K562 (cell line): ENCODE measurements around the gene COPG2. TPM values are rescaled to one million over a fixed set of nuclear protein-coding genes. Genes with fewer than 3 reads are reported as not detected.
A peak's percentile ranks its signal among the peaks of the same experiment; 100 is the strongest.

Source experiments
- microRNA counts: library from miRNA; unstranded; fragments of <30 nt; microRNA quantifications from one replicate; lab custom pipeline; 2016
- microRNA-seq: library from miRNA; unstranded; fragments of <30 nt; microRNA quantifications from one replicate; pipeline ENCODE4, GENCODE V29; 2018; ENCODE audit warnings: borderline microRNAs expressed
- polyA plus RNA-seq, 8 experiments: library from polyadenylated mRNA; depleted of rRNA in 4 of 8; stranded (reverse) in 5 of 8; unstranded in 3 of 8; fragments of >200 nt; fragmentation: Nextera tagmentation in 2 of 8; fragmentation: Illumina TruSeq in 1 of 8; extraction: Ambion mirVana in 2 of 8; extraction: Trizol in 1 of 8; gene quantifications; 2 replicates each; pipeline versions ENCODE4 v1.2.1 to v1.2.3, GENCODE V29; 2011 to 2014; ENCODE audit warnings: inconsistent platforms in 1 of 8, missing spikeins in 1 of 8
- small RNA-seq: library from RNA; depleted of rRNA; stranded (forward); fragments of <200 nt; gene quantifications from one replicate; pipeline ENCODE3, GENCODE V24; 2014
- total RNA-seq, 7 experiments: library from RNA; depleted of rRNA in 6 of 7; stranded (reverse); fragments of >200 nt in 6 of 7; fragmentation: Illumina TruSeq in 2 of 7; extraction: Trizol in 2 of 7; gene quantifications; 2 replicates each; pipeline versions ENCODE4 v1.2.1 to v1.2.3, GENCODE V29; 2011 to 2021; ENCODE audit warnings: low replicate concordance in 1 of 7

Gene COPG2
- total and polyA plus RNA-seq, 9 of the 15 experiments (the other 6 are each of a cell fraction or from before 2014, with no cell fraction given), result 6.6 to 104 (median 32.5) TPM

MicroRNAs within 50 kb of the gene (microRNA counts, 767-probe panel; counts per million panel counts)
- microRNA hsa-miR-335-5p (lab: Ali Mortazavi, UCI), result not detected

Small RNAs within 50 kb of the gene (microRNA-seq; reads per million reads assigned to microRNA genes)
- gene MIR335, result 18.6 reads per million, percentile 64 among the genes with 10 or more reads in this experiment

Small RNAs within 50 kb of the gene (small RNA-seq; reads per million reads assigned to genes)
- not detected for gene MIR335
- not detected for gene RF02148
- gene RF02149, result not detected
- not detected for gene RF02150
- 5.7 reads per million, percentile 93 among the genes with 10 or more reads in this experiment for gene RNA5SP246

Other genes with a start within 250 kb of the COPG2 start
- gene CEP41, start 227.7 kb downstream of the COPG2 start, total RNA-seq (2014; rRNA removed), result 1.5 and 4.2 TPM in 2 replicates
- gene CEP41, start 227.7 kb downstream of the COPG2 start, total RNA-seq (2014; rRNA removed; fragmentation: Illumina TruSeq; extraction: Trizol), result 4.9 and 8.0 TPM in 2 replicates
- gene CEP41, start 227.7 kb downstream of the COPG2 start, total RNA-seq (2015; rRNA removed; fragmentation: Illumina TruSeq; extraction: Trizol), result 4.6 and 5.0 TPM in 2 replicates
- gene CEP41, start 227.7 kb downstream of the COPG2 start, total RNA-seq (2021), result 5.6 and 6.4 TPM in 2 replicates
- gene CEP41, start 227.7 kb downstream of the COPG2 start, polyA plus RNA-seq (2011; rRNA removed), result 4.4 and 9.2 TPM in 2 replicates
- gene CEP41, start 227.7 kb downstream of the COPG2 start, polyA plus RNA-seq (2014; fragmentation: Illumina TruSeq; extraction: Trizol), result 8.1 and 10.9 TPM in 2 replicates
- 10 to 100 TPM; 15.3 to 15.5 TPM for gene CEP41, start 227.7 kb downstream of the COPG2 start, polyA plus RNA-seq (2014; fragmentation: Nextera tagmentation; extraction: Ambion mirVana)
- gene CEP41, start 227.7 kb downstream of the COPG2 start, polyA plus RNA-seq (2014; rRNA removed), result 5.8 and 7.4 TPM in 2 replicates
- 0.04 and 0.14 TPM in 2 replicates for gene MEST, start 176.7 kb downstream of the COPG2 start, total RNA-seq (2014; rRNA removed)
- gene MEST, start 176.7 kb downstream of the COPG2 start, total RNA-seq (2014; rRNA removed; fragmentation: Illumina TruSeq; extraction: Trizol), result 0.18 and 0.26 TPM in 2 replicates
- 0.41 TPM in 1 of 2 replicates, not detected in the other for gene MEST, start 176.7 kb downstream of the COPG2 start, total RNA-seq (2015; rRNA removed; fragmentation: Illumina TruSeq; extraction: Trizol)
- gene MEST, start 176.7 kb downstream of the COPG2 start, total RNA-seq (2021), result 0.62 and 1.0 TPM in 2 replicates
- gene MEST, start 176.7 kb downstream of the COPG2 start, polyA plus RNA-seq (2011; rRNA removed), result 0.27 and 0.74 TPM in 2 replicates
- 0.34 TPM in 1 of 2 replicates, not detected in the other for gene MEST, start 176.7 kb downstream of the COPG2 start, polyA plus RNA-seq (2014; fragmentation: Illumina TruSeq; extraction: Trizol)
- gene MEST, start 176.7 kb downstream of the COPG2 start, polyA plus RNA-seq (2014; fragmentation: Nextera tagmentation; extraction: Ambion mirVana), result under 1 TPM; 0.38 to 0.56 TPM
- gene MEST, start 176.7 kb downstream of the COPG2 start, polyA plus RNA-seq (2014; rRNA removed), result 0.04 and 0.38 TPM in 2 replicates
- 0.08 TPM in 1 of 2 replicates, not detected in the other for gene TSGA13, start 17.8 kb upstream of the COPG2 start, total RNA-seq (2014; rRNA removed)
- not detected in 2 replicates for gene TSGA13, start 17.8 kb upstream of the COPG2 start, total RNA-seq (2014; rRNA removed; fragmentation: Illumina TruSeq; extraction: Trizol)
- not detected in 2 replicates for gene TSGA13, start 17.8 kb upstream of the COPG2 start, total RNA-seq (2015; rRNA removed; fragmentation: Illumina TruSeq; extraction: Trizol)
- gene TSGA13, start 17.8 kb upstream of the COPG2 start, total RNA-seq (2021), result not detected in 2 replicates
- not detected in 2 replicates for gene TSGA13, start 17.8 kb upstream of the COPG2 start, polyA plus RNA-seq (2011; rRNA removed)
- gene TSGA13, start 17.8 kb upstream of the COPG2 start, polyA plus RNA-seq (2014; fragmentation: Illumina TruSeq; extraction: Trizol), result not detected in 2 replicates
- gene TSGA13, start 17.8 kb upstream of the COPG2 start, polyA plus RNA-seq (2014; fragmentation: Nextera tagmentation; extraction: Ambion mirVana), result not detected
- not detected in 2 replicates for gene TSGA13, start 17.8 kb upstream of the COPG2 start, polyA plus RNA-seq (2014; rRNA removed)
- not detected in 2 replicates for gene KLF14, start 65.5 kb upstream of the COPG2 start, total RNA-seq (2014; rRNA removed)
- gene KLF14, start 65.5 kb upstream of the COPG2 start, total RNA-seq (2014; rRNA removed; fragmentation: Illumina TruSeq; extraction: Trizol), result 0.06 TPM in 1 of 2 replicates, not detected in the other
- gene KLF14, start 65.5 kb upstream of the COPG2 start, total RNA-seq (2015; rRNA removed; fragmentation: Illumina TruSeq; extraction: Trizol), result not detected in 2 replicates
- not detected in 2 replicates for gene KLF14, start 65.5 kb upstream of the COPG2 start, total RNA-seq (2021)
- 0.03 TPM in 1 of 2 replicates, not detected in the other for gene KLF14, start 65.5 kb upstream of the COPG2 start, polyA plus RNA-seq (2011; rRNA removed)
- gene KLF14, start 65.5 kb upstream of the COPG2 start, polyA plus RNA-seq (2014; fragmentation: Illumina TruSeq; extraction: Trizol), result not detected in 2 replicates
- not detected for gene KLF14, start 65.5 kb upstream of the COPG2 start, polyA plus RNA-seq (2014; fragmentation: Nextera tagmentation; extraction: Ambion mirVana)
- not detected in 2 replicates for gene KLF14, start 65.5 kb upstream of the COPG2 start, polyA plus RNA-seq (2014; rRNA removed)